ENCODE data around the gene FBXO34.

Gene FBXO34, protein sequence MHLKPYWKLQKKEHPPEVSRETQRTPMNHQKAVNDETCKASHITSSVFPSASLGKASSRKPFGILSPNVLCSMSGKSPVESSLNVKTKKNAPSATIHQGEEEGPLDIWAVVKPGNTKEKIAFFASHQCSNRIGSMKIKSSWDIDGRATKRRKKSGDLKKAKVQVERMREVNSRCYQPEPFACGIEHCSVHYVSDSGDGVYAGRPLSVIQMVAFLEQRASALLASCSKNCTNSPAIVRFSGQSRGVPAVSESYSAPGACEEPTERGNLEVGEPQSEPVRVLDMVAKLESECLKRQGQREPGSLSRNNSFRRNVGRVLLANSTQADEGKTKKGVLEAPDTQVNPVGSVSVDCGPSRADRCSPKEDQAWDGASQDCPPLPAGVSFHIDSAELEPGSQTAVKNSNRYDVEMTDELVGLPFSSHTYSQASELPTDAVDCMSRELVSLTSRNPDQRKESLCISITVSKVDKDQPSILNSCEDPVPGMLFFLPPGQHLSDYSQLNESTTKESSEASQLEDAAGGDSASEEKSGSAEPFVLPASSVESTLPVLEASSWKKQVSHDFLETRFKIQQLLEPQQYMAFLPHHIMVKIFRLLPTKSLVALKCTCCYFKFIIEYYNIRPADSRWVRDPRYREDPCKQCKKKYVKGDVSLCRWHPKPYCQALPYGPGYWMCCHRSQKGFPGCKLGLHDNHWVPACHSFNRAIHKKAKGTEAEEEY

GRCh38 chr14:55270832-55271571, at the start of gene FBXO34:
TSS of gene FBXO34 (plus strand) at chr14:55271421. CDS start at chr14:55350391, 78,970 bp downstream.
- Histone ChIP-seq H3K4me2 (peak within 1 kb of the TSS; percentile 73 to 98 (median 86)), H3K9me3 (replicated peaks in 1 of 11) (no peaks in the 10 kb centered on the region), H3K36me3 (peaks cover 0 to 2% (median 0%) of the 10 kb centered on the region in 11 experiments; a peak in 3 of 22 replicates), H3K27me3 (no peaks in the 10 kb centered on the region), H4K20me1 (peaks cover 7 to 43% (median 36%) of the 10 kb centered on the region in 11 experiments; a peak in 18 of 22 replicates), H3K27ac (peak within 1 kb of the TSS; percentile 87 to 98 (median 91)), H3K4me1 (peaks cover 19 to 29% (median 25%) of the 10 kb centered on the region in 10 experiments), H3K9ac (peak within 1 kb of the TSS; percentile 89 to 99 (median 95)), H3K4me3 (peak within 1 kb of the TSS; percentile 83 to 99 (median 96))
- no peak for TF ChIP-seq Cebpa-rat (IDR thresholded peaks at IDR 0.05)

- no peak overlapping the region for H3K9ac ChIP-seq
- H4K20me1 ChIP-seq: no peaks in the 10 kb centered on the region
- no peaks in the 10 kb centered on the region for H3K36me3 ChIP-seq
- peaks cover 8 to 14% (median 12%) of the 10 kb centered on the region in 11 experiments for H3K9me3 ChIP-seq (replicated peaks in 1 of 11)
- no peak overlapping the region for H3K27ac ChIP-seq
- H3K27me3 ChIP-seq: no peaks in the 10 kb centered on the region
- H3K4me1 ChIP-seq: peaks cover 0 to 12% (median 0%) of the 10 kb centered on the region in 10 experiments; a peak in 6 of 20 replicates
- no peak for TF ChIP-seq Cebpa-rat (IDR thresholded peaks at IDR 0.05)
- no peak overlapping the region for H3K4me3 ChIP-seq
- peak overlapping the region in 1 of 11 experiments; percentile 44; a peak in 2 of 22 replicates for H3K4me2 ChIP-seq
These were observed 49.3 kb upstream of the FBXO34 start for GRCh38 chr14:55221968-55222367.

DNA sequence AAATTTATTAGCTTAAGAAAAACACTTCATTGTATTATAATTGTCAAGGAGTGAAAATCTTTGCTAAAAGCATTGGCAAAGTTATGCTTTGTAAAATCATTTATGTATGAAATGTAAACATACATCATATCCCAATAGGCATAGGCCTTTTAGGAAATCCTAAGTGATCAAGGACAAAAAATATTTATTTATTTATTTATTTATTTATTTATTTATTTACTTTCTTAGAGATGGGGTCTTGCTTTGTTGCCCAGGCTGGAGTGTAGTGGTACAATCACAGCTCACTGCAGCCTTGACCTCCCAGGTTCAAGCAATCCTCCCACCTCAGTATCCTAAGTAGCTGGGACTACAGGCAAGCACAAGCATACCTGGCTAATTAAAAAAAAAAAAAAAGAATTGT, 47.9 kb upstream of the FBXO34 start:
- no peak overlapping the region for H3K9ac ChIP-seq
- no peak overlapping the region for H3K4me3 ChIP-seq
- H3K4me1 ChIP-seq: peaks cover 0 to 20% (median 0%) of the 10 kb centered on the region in 10 experiments; a peak in 6 of 20 replicates
- TF ChIP-seq Cebpa-rat (IDR thresholded peaks at IDR 0.05): no peak
- peaks cover 16 to 25% (median 20%) of the 10 kb centered on the region in 11 experiments for H3K9me3 ChIP-seq (replicated peaks in 1 of 11)
- H3K27me3 ChIP-seq: no peaks in the 10 kb centered on the region
- H3K36me3 ChIP-seq: no peaks in the 10 kb centered on the region
- no peaks in the 10 kb centered on the region for H4K20me1 ChIP-seq
- no peak overlapping the region for H3K4me2 ChIP-seq
- no peak overlapping the region for H3K27ac ChIP-seq

DNA sequence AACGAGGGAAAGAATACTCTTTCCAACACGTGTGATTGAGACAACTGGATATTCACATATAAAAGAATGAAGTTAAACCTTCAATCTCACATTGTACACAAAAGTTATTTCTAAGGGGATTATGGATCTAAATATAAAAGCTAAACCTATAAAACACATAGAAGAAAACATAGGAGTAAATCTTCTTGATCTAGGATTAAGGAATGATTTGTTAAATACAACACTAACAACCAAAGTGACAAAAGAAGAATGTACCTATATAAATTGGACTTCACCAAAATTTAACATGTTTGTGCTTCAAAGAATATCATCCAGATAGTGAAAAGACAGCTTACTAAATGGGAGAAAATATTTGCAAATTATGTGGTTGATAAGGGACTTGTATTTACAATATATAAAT, 43.0 kb upstream of the FBXO34 start:
- Histone ChIP-seq H4K20me1 (no peaks in the 10 kb centered on the region), H3K4me1 (0 out of 20 replicates have a peak, but pooled peaks cover 0 to 8% (median 0%) of the 10 kb centered on the region in 10 experiments), H3K36me3 (no peaks in the 10 kb centered on the region), H3K4me2 (no peak overlapping the region), H3K27me3 (no peaks in the 10 kb centered on the region), H3K9ac (no peak overlapping the region), H3K27ac (no peak overlapping the region), H3K9me3 (replicated peaks in 1 of 11) (peaks cover 16 to 30% (median 22%) of the 10 kb centered on the region in 11 experiments), H3K4me3 (no peak overlapping the region)
- no peak for TF ChIP-seq Cebpa-rat (IDR thresholded peaks at IDR 0.05)

DNA sequence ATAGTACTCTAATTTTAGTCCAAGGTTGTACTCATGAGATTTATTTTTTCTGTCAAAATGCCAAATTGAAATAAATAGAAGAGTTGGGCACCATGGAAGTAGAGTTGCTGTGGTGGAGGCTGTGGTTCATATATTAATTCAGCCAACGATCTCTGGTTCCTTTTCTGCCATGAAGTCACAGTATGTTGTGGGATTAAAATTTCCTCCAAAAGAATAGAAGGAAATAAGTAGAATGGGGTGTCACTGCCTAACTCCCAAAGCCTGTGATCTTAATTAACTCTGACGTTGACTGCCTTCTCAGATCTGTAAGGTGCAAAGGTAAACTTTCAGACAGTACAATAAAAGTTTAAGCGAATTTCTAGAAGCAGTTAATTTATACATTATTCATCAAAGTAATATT, 37.6 kb upstream of the FBXO34 start:
- no peak overlapping the region for H3K4me3 ChIP-seq
- no peaks in the 10 kb centered on the region for H4K20me1 ChIP-seq
- TF ChIP-seq Cebpa-rat (IDR thresholded peaks at IDR 0.05): no peak
- no peak overlapping the region for H3K9ac ChIP-seq
- H3K9me3 ChIP-seq (replicated peaks in 1 of 11): peaks cover 0 to 22% (median 0%) of the 10 kb centered on the region in 11 experiments; a peak in 8 of 22 replicates
- H3K36me3 ChIP-seq: no peaks in the 10 kb centered on the region
- H3K27me3 ChIP-seq: no peaks in the 10 kb centered on the region
- peaks cover 0 to 13% (median 0%) of the 10 kb centered on the region in 10 experiments; a peak in 5 of 20 replicates for H3K4me1 ChIP-seq
- H3K4me2 ChIP-seq: no peak overlapping the region
- H3K27ac ChIP-seq: no peak overlapping the region

DNA sequence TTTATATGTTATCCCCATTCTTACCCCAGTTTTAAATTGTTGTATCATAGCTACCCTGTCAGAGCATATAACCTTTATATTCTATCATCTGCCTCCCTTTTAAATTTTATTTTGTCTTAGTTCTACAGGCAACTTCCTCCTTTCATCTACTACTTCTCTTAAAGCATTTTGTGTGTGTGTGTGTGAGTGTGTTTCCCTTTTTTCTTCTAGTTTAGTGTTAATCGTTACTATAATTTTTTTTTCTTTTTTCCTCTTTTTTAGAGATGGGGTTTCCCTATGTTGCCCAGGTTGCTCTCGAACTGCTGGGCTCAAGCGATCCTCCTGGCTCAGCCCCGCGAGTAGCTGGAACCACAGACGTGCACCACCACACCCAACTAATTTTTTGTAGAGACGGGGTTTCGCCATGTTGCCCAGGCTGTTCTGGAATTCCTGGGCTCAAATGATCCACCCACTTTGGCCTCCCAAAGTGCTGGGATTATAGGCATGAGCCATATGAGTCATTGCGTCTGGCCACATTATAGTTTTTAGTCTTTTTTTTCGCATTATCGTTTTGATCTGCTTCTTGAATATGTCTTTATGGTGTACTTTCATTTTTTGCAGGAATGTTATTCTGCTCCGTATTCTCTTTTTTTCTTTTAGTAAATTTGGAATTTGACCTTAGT, 33.1 kb upstream of the FBXO34 start:
- no peak overlapping the region for H3K9ac ChIP-seq
- H4K20me1 ChIP-seq: no peaks in the 10 kb centered on the region
- no peaks in the 10 kb centered on the region for H3K27me3 ChIP-seq
- TF ChIP-seq Cebpa-rat (IDR thresholded peaks at IDR 0.05): no peak
- peak overlapping the region in 3 of 11 experiments; percentile 2 to 65 (median 52); a peak in 4 of 22 replicates for H3K4me2 ChIP-seq
- H3K27ac ChIP-seq: no peak overlapping the region
- H3K9me3 ChIP-seq (replicated peaks in 1 of 11): peaks cover 0 to 20% (median 0%) of the 10 kb centered on the region in 11 experiments; a peak in 4 of 22 replicates
- peaks cover 0 to 15% (median 1%) of the 10 kb centered on the region in 10 experiments; a peak in 10 of 20 replicates for H3K4me1 ChIP-seq
- no peaks in the 10 kb centered on the region for H3K36me3 ChIP-seq
- H3K4me3 ChIP-seq: no peak overlapping the region

GRCh38 chr14:55239320-55239719, 31.9 kb upstream of the FBXO34 start:
- H3K9ac ChIP-seq: no peak overlapping the region
- no peaks in the 10 kb centered on the region for H3K36me3 ChIP-seq
- no peaks in the 10 kb centered on the region for H3K27me3 ChIP-seq
- H3K4me1 ChIP-seq: peaks cover 0 to 24% (median 10%) of the 10 kb centered on the region in 10 experiments; a peak in 14 of 20 replicates
- H3K9me3 ChIP-seq (replicated peaks in 1 of 11): peaks cover 0 to 14% (median 0%) of the 10 kb centered on the region in 11 experiments; a peak in 4 of 22 replicates
- no peak overlapping the region for H3K4me3 ChIP-seq
- H3K27ac ChIP-seq: no peak overlapping the region
- TF ChIP-seq Cebpa-rat (IDR thresholded peaks at IDR 0.05): no peak
- H3K4me2 ChIP-seq: no peak overlapping the region
- no peaks in the 10 kb centered on the region for H4K20me1 ChIP-seq

DNA sequence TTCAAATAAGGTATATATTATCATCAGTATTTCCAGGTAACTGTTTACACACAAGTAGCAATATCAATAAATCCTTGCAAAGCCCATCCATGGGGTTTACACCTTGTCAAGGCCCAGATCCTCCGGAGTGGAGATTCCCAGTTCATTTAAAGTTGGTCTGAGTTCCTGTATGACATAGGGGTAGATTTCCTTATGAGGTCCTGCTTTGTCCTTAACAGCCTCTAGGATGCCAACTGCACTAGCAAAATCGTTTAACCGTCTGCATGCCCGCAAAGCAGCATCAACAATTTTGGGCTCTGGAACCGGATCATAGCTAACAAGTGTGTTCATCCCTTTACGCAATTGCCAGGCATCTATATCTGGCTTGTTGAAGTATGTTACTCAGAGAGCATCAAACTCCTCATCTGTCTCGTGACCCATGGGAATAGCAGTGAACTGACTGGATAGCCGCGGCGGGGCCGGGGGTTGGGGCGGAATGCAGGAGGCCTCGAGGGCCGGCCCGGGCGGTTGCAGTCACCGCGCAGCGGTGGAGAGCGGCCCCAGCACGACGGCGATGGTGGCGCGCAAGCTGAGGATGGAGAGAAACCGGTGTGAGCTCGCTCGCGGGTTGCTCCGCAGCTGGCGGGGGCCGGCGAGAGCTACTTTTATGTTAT, 30.6 kb upstream of the FBXO34 start:
- Histone ChIP-seq H3K27me3 (no peaks in the 10 kb centered on the region), H3K9me3 (replicated peaks in 1 of 11) (peaks cover 0 to under 1% (median 0%) of the 10 kb centered on the region in 11 experiments; a peak in 1 of 22 replicates), H3K4me1 (peaks cover 0 to 24% (median 10%) of the 10 kb centered on the region in 10 experiments; a peak in 14 of 20 replicates), H3K4me3 (no peak overlapping the region), H3K9ac (no peak overlapping the region), H3K27ac (no peak overlapping the region), H3K36me3 (no peaks in the 10 kb centered on the region), H4K20me1 (no peaks in the 10 kb centered on the region), H3K4me2 (no peak overlapping the region)
- TF ChIP-seq Cebpa-rat (IDR thresholded peaks at IDR 0.05): no peak
